HepG2 (cell line): ENCODE data around the gene PCGF2. TPM values are rescaled to one million over a fixed set of nuclear protein-coding genes. Genes with fewer than 3 reads are reported as not detected.

Experiments used
- CEBPG ChIP-seq: IDR thresholded peaks from 2 replicates; pipeline ENCODE4 v1.6.1; 2016
- ERF ChIP-seq: IDR thresholded peaks from 2 replicates; pipeline ENCODE4 v1.6.1; 2018; ENCODE audit warnings: missing biosample characterization, missing genetic modification reagents
- FOXK2 ChIP-seq: fragments of 450-650 bp; IDR thresholded peaks from 2 replicates; pipeline ENCODE4 v1.6.1; 2016
- GMEB2 ChIP-seq: IDR thresholded peaks from 2 replicates; pipeline ENCODE4 v1.6.1; 2016; ENCODE audit warnings: missing biosample characterization, missing genetic modification reagents, low read depth
- KDM5A ChIP-seq: fragments of 200-600 bp; sonication (generic); IDR thresholded peaks from 2 replicates; pipeline ENCODE4 v1.7.0; 2018; ENCODE audit warnings: antibody characterized with exemption, mild to moderate bottlenecking, low read length, borderline replicate concordance
- NR3C1 ChIP-seq: sonication (generic); formaldehyde crosslinking; IDR thresholded peaks from 2 replicates; pipeline ENCODE4 v1.4.0; 2020; ENCODE audit warnings: missing genetic modification reagents
- POGZ ChIP-seq: sonication (generic); formaldehyde crosslinking; IDR thresholded peaks from 2 replicates; pipeline ENCODE4 v1.4.0; 2020; ENCODE audit warnings: mild to moderate bottlenecking, missing genetic modification reagents
- RERE ChIP-seq: IDR thresholded peaks from 2 replicates; pipeline ENCODE4 v1.6.1; 2016; ENCODE audit warnings: low read depth, missing genetic modification reagents, missing compliant biosample characterization
- TBL1XR1 ChIP-seq: fragments of 150-350 bp; IDR thresholded peaks from 2 replicates; pipeline ENCODE4 v1.6.1; 2014; ENCODE audit warnings: borderline replicate concordance, low read length; ENCODE audit not compliant: partially characterized antibody
- TGIF2 ChIP-seq: IDR thresholded peaks from 2 replicates; pipeline ENCODE4 v1.6.1; 2016; ENCODE audit warnings: control low read depth, missing compliant biosample characterization
- ZIK1 ChIP-seq: sonication (generic); formaldehyde crosslinking; IDR thresholded peaks from 2 replicates; pipeline ENCODE4 v1.5.0; 2020; ENCODE audit warnings: mild to moderate bottlenecking, low read depth, missing genetic modification reagents, borderline replicate concordance
- ZNF326 ChIP-seq: sonication (generic); formaldehyde crosslinking; IDR thresholded peaks from 2 replicates; pipeline ENCODE4 v1.4.0; 2020; ENCODE audit warnings: missing genetic modification reagents, borderline replicate concordance
- polyA plus RNA-seq, 8 experiments: library from polyadenylated mRNA; depleted of rRNA in 3 of 8; stranded (reverse) in 7 of 8; unstranded in 1 of 8; fragments of >200 nt; fragmentation: Illumina TruSeq in 4 of 8; extraction: Trizol in 4 of 8; gene quantifications; 2 replicates each; pipeline versions ENCODE4 v1.2.1 to v1.2.3, GENCODE V29; 2011 to 2016; ENCODE audit warnings: low read depth in 4 of 8, missing spikeins in 1 of 8, mixed read lengths in 1 of 8; ENCODE audit not compliant: insufficient read depth in 1 of 8
- total RNA-seq, 5 experiments: library from RNA; depleted of rRNA; stranded (reverse); fragments of >200 nt; fragmentation: Illumina TruSeq; extraction: Trizol; gene quantifications; 2 replicates each; pipeline ENCODE4 v1.2.3, GENCODE V29; 2016; ENCODE audit warnings: low read depth in 1 of 5
- TF ChIP-seq, protein P1 (sequence below), 2 experiments: sonication (generic) in 1 of 2; formaldehyde crosslinking in 1 of 2; IDR thresholded peaks; 2 replicates each; pipeline versions ENCODE4 v1.6.1 to v1.9.0; 2014 to 2022; ENCODE audit warnings: antibody characterized with exemption in 1 of 2, borderline replicate concordance in 1 of 2, inconsistent platforms in 1 of 2, low read depth in 1 of 2, missing genetic modification reagents in 1 of 2
- TF ChIP-seq, protein P2 (sequence below): sonication (generic); formaldehyde crosslinking; IDR thresholded peaks from 2 replicates; pipeline ENCODE4 v1.8.0; 2022; ENCODE audit warnings: low read depth, missing genetic modification reagents

PCGF2 gene
- total and polyA plus RNA-seq, 2 of the 13 experiments (the other 11 are each of a cell fraction or from before 2014, with no cell fraction given) = 11.6 to 29.4 TPM

DNA sequence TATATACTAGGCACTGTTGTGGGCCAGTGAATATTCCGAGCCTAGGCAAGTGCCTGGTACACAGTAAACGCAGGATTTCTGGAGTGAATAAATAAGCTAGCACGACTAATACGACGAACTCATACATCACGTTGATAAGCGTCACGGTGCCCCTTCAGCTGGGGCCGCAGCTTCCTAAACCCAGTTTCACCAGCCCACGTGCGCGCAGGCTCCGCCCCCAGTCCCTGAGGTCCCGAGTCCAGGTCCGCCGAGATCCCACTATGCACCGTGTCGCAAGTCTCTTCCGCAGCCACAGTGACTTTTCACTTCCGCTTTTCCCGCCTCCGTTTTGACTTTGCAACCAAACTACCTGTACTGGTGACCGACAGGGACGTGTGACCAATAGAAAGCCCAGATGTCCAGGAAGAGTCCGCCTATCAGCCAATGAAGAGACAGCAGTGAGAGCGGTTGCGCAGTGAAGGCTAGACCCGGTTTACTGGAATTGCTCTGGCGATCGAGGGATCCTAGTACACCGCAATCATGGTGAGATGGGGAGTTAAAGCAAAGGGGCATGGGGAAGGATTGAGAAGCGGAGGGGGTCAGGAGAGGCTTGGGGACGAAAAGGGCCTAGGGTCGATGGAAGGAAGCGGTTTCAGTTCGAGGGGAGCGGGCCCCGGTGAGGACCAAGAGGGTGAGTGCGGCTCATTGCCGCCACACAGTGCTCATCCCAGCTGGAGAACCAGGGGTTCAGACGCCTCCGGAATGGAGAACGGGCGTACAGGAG is 4.4 kb upstream of the PCGF2 start, which contains the start of gene PSMB3 (continued):
- TF ChIP-seq, protein P1, sequence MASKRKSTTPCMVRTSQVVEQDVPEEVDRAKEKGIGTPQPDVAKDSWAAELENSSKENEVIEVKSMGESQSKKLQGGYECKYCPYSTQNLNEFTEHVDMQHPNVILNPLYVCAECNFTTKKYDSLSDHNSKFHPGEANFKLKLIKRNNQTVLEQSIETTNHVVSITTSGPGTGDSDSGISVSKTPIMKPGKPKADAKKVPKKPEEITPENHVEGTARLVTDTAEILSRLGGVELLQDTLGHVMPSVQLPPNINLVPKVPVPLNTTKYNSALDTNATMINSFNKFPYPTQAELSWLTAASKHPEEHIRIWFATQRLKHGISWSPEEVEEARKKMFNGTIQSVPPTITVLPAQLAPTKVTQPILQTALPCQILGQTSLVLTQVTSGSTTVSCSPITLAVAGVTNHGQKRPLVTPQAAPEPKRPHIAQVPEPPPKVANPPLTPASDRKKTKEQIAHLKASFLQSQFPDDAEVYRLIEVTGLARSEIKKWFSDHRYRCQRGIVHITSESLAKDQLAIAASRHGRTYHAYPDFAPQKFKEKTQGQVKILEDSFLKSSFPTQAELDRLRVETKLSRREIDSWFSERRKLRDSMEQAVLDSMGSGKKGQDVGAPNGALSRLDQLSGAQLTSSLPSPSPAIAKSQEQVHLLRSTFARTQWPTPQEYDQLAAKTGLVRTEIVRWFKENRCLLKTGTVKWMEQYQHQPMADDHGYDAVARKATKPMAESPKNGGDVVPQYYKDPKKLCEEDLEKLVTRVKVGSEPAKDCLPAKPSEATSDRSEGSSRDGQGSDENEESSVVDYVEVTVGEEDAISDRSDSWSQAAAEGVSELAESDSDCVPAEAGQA (IDR thresholded peaks at IDR 0.05; ENCODE audit: low read depth) = peak; percentile 81
- TF ChIP-seq, protein P1 (CRISPR knock-in tag; IDR thresholded peaks at IDR 0.05; ENCODE audit: borderline replicate concordance) = no peak; the same call in 1 of the 2 replicates
- TF ChIP-seq CEBPG (CRISPR knock-in tag) (peak; percentile 83), ZIK1 (CRISPR knock-in tag) (no peak; the same call in 1 of the 2 replicates), ZNF326 (CRISPR knock-in tag) (no peak), FOXK2 (0 out of 2 replicates have a peak, but pooled peaks have one; percentile 65), KDM5A (peak; percentile 87), ERF (CRISPR knock-in tag) (peak; percentile 92), TGIF2 (CRISPR knock-in tag) (peak; percentile 95), POGZ (CRISPR knock-in tag) (peak; percentile 85), RERE (peak; percentile 55; the same call in 1 of the 2 replicates), TBL1XR1 (no peak), GMEB2 (CRISPR knock-in tag) (no peak), NR3C1 (CRISPR knock-in tag) (no peak)
- TF ChIP-seq, protein P2, sequence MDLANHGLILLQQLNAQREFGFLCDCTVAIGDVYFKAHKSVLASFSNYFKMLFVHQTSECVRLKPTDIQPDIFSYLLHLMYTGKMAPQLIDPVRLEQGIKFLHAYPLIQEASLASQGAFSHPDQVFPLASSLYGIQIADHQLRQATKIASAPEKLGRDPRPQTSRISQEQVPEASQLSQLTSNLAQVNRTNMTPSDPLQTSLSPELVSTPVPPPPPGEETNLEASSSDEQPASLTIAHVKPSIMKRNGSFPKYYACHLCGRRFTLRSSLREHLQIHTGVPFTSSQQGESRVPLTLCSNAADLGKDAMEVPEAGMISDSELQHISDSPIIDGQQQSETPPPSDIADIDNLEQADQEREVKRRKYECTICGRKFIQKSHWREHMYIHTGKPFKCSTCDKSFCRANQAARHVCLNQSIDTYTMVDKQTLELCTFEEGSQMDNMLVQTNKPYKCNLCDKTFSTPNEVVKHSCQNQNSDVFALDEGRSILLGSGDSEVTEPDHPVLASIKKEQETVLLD (CRISPR knock-in tag) = peak; percentile 84
